HFFc6 (cell line): ENCODE measurements around the gene EGFL6. TPM values are rescaled to one million over a fixed set of nuclear protein-coding genes. Genes with fewer than 3 reads are reported as not detected.
A peak's percentile ranks its signal among the peaks of the same experiment; 100 is the strongest.

ENCODE experiments used
- DNase-seq: peaks from one replicate; pipeline ENCODE4 v3.0.0-alpha.2; 2018
- H3K27ac Mint-ChIP-seq: 2 replicates; pipeline ENCODE4 v1.8.0; 2020; ENCODE audit warnings: mild to moderate bottlenecking, mixed read lengths
- H3K27me3 Mint-ChIP-seq: 2 replicates; pipeline ENCODE4 v1.8.0; 2021; ENCODE audit warnings: mild to moderate bottlenecking, moderate library complexity, mixed read lengths; ENCODE audit not compliant: insufficient read depth
- H3K36me3 Mint-ChIP-seq: 2 replicates; pipeline ENCODE4 v1.8.0; 2021; ENCODE audit warnings: low read depth, mixed read lengths
- H3K4me1 Mint-ChIP-seq: 2 replicates; pipeline ENCODE4 v1.8.0; 2020; ENCODE audit warnings: low read depth, mixed read lengths
- H3K4me3 Mint-ChIP-seq: 2 replicates; pipeline ENCODE4 v1.8.0; 2020; ENCODE audit warnings: mild to moderate bottlenecking, moderate library complexity, mixed read lengths
- H3K9me3 Mint-ChIP-seq: 2 replicates; pipeline ENCODE4 v1.8.0; 2020; ENCODE audit warnings: mild to moderate bottlenecking, mixed read lengths
- total RNA-seq, 6 experiments: library from RNA; stranded (reverse); fragmentation: NEBNext Ultra II Directional; extraction: Animal tissue kit (Norgen Biotek cat#: 25700); gene quantifications; 2 replicates in 1 of 6; 3 replicates in 5 of 6; pipeline ENCODE4 v1.2.3, GENCODE V29; 2021
- TF ChIP-seq, protein P1 (sequence below): fragments of 200-600 bp; sonication (generic); IDR thresholded peaks from 2 replicates; pipeline ENCODE4 v1.5.0; 2021; ENCODE audit warnings: antibody characterized with exemption, mild to moderate bottlenecking

Gene EGFL6
- total RNA-seq, 6 experiments from 2014 or later: not detected

DNA sequence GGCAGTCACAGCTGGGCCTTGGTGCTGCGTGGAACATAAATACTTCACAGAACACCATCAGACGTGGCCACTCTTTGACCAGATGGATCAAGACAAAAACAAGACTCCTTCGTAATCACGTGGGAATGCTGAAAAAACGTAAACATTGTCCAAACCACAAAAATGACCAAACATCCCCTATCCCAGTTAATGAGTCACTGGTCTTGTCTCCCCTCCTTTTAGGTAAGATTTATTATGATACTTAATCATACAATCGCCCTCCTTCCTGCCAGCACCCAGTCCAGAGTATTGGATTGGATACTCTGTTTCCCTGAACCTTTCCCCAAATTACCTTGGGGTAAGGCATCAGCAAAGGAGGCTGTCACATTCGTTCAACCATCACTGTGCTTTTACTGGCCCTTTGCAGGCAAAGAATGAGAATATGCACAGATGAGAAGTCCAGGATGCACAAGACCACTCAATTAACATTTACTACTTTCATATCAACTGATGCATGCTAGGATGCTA, 82.9 kb downstream of the EGFL6 start:
- Mint-ChIP-seq H3K27ac (peak overlapping the region; percentile 98), H3K36me3 (no peaks in the 10 kb centered on the region), H3K4me1 (peaks cover 35% of the 10 kb centered on the region), H3K9me3 (no peaks in the 10 kb centered on the region), H3K27me3 (no peaks in the 10 kb centered on the region), H3K4me3 (peak overlapping the region; percentile 91)
- TF ChIP-seq, protein P1, sequence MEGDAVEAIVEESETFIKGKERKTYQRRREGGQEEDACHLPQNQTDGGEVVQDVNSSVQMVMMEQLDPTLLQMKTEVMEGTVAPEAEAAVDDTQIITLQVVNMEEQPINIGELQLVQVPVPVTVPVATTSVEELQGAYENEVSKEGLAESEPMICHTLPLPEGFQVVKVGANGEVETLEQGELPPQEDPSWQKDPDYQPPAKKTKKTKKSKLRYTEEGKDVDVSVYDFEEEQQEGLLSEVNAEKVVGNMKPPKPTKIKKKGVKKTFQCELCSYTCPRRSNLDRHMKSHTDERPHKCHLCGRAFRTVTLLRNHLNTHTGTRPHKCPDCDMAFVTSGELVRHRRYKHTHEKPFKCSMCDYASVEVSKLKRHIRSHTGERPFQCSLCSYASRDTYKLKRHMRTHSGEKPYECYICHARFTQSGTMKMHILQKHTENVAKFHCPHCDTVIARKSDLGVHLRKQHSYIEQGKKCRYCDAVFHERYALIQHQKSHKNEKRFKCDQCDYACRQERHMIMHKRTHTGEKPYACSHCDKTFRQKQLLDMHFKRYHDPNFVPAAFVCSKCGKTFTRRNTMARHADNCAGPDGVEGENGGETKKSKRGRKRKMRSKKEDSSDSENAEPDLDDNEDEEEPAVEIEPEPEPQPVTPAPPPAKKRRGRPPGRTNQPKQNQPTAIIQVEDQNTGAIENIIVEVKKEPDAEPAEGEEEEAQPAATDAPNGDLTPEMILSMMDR: no peak
- DNase-seq: peak; percentile 81

DNA sequence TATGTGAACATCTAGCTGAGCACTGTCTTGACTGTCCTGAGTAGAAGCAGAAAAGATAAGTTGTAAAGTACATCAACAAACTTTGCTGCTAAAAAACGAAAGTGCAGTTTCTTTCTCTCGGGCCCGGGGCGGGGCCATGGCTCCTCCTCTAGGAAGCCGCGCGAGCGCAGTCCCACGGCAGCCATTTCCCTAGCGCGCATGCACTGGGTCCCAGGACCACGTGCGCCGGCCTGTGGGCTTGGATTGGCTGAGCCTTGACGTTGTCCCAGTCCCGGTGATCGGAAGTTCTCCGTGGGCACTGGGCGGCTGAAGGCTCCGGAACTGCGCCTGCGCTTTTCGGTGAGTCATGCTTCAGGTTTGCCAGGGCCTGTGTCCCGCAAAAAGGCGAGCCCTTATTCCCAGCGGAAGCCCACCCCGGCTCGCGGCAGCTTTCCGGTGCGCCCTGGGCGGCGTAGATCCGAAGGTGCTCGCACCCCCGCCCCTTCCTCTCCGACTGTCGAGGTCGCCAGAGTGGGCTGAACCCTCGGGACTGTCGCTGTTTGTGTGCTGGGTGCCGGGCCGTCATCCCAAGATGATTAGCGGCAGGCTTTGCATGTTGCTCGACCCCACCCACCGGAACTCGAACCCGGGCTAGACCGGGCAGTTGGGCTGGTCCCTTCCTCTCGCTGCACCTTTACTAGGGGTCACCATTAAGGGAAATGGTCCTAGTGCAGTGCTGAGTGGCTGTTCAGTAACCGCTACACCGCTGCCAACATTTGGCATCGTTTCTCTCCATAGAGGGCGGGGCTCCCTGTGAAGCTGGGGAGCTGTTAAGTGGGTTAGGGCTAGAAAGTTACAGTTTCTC, 83.7 kb downstream of the EGFL6 start, which contains the start of gene TCEANC:
TCEANC (plus strand) TSS at position 292 of the 844 bp plus-strand sequence. CDS start 9,368 bp downstream, outside the sequence.
- peak within 1 kb of the TSS; percentile 91 for H3K4me3 Mint-ChIP-seq
- H3K27me3 Mint-ChIP-seq: no peaks in the 10 kb centered on the region
- TF ChIP-seq, protein P1: no peak
- peak within 1 kb of the TSS; percentile 98 for H3K27ac Mint-ChIP-seq
- peak; percentile 96 for DNase-seq
- H3K36me3 Mint-ChIP-seq: no peaks in the 10 kb centered on the region
- peaks cover 28% of the 10 kb centered on the region for H3K4me1 Mint-ChIP-seq
- no peaks in the 10 kb centered on the region for H3K9me3 Mint-ChIP-seq

DNA sequence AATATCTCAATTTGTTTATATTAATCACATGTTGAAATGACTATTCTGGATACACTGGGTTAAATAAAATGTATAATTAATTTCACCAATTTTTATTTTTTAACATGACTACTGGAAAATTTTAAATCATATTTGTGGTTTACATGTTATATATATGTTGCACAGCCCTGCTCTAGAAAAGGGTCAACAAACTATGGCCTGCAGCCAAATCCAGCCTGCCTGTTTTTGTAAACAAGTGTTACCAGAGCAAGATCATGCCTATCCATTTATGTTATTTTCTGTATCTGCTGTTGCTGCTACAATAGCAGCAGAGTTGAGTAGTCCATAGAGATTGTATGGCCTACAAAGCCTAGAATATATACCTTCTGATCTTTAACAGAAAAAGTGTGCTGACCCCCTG, 84.7 kb downstream of the EGFL6 start:
- Mint-ChIP-seq H3K27ac (no peak overlapping the region), H3K36me3 (no peaks in the 10 kb centered on the region), H3K4me3 (no peak overlapping the region), H3K9me3 (no peaks in the 10 kb centered on the region), H3K4me1 (peaks cover 30% of the 10 kb centered on the region), H3K27me3 (no peaks in the 10 kb centered on the region)
- DNase-seq: no peak
- TF ChIP-seq, protein P1: no peak

DNA sequence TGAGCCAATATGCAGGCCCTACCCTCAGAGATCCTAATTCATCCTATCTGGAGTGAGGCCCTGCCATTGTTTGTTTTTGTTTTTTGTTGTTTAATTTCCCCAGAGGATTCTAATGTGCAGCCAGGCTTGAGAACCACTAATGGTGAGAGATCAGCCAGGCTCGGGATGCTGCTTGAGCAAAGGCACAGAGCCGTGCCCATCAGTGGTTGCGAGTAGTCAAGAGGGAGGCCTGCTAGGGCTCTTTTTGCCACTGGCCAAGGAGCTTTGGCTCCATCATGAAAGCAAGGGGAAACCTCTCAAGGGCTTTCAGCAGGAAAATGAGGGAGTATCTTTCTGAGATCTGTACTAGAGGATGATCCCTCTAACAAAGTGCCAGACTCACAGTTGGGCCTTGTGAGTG, 86.3 kb downstream of the EGFL6 start:
- TF ChIP-seq, protein P1: no peak
- Mint-ChIP-seq H3K36me3 (no peaks in the 10 kb centered on the region), H3K27me3 (no peaks in the 10 kb centered on the region), H3K4me3 (no peak overlapping the region), H3K27ac (no peak overlapping the region), H3K9me3 (no peaks in the 10 kb centered on the region), H3K4me1 (peaks cover 23% of the 10 kb centered on the region)
- no peak for DNase-seq

DNA sequence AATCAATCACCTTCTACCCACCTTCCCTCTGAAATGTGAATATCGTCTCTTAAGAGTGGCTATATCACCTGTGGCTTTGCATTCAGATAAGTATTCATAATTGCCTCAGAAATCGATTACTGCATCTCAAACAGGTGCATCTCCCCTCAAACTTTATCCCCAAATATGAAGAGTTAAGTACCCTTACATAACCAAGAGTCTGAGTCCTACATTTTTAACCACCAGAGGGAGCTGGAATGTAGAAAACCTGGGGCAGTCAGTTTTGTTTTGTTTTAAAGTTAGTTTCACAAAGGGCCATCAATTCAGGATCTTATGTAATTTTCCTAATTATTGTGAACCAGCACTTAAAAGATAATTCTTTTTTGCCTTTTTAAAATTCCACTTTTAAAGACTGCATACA, 89.2 kb downstream of the EGFL6 start:
- peak; percentile 48 for DNase-seq
- no peaks in the 10 kb centered on the region for H3K27me3 Mint-ChIP-seq
- H3K4me3 Mint-ChIP-seq: peak overlapping the region; percentile 81
- TF ChIP-seq, protein P1: peak; percentile 84
- H3K36me3 Mint-ChIP-seq: peaks cover 5% of the 10 kb centered on the region
- H3K27ac Mint-ChIP-seq: peak overlapping the region; percentile 80
- H3K9me3 Mint-ChIP-seq: no peaks in the 10 kb centered on the region
- peaks cover 24% of the 10 kb centered on the region for H3K4me1 Mint-ChIP-seq
